Body of pancreas (tissue), 4 donors: ENCODE data around the gene RFESD. TPM values are rescaled to one million over a fixed set of nuclear protein-coding genes. Genes with fewer than 3 reads are reported as not detected.
A peak's percentile ranks its signal among the peaks of the same experiment; 100 is the strongest.

Experiments used
- ATAC-seq: fragments of 150-250 bp; one replicate; pipeline ENCODE4 v1.9.1; 2016
- DNase-seq, 4 donors: peaks; one replicate each; pipeline ENCODE4 v3.0.0-alpha.2; 2019
- H3K27ac ChIP-seq, 4 donors: fragments of 200-600 bp; sonication (generic); 1 replicate in 3 of 4; 2 replicates in 1 of 4; pipeline versions ENCODE4 v1.5.1 to v1.6.1; 2016 to 2019; ENCODE audit warnings: mild to moderate bottlenecking in 1 of 4, mixed read lengths in 1 of 4, moderate library complexity in 1 of 4
- H3K27me3 ChIP-seq, 2 donors: fragments of 200-600 bp; sonication (generic); one replicate each; pipeline ENCODE4 v1.6.0; 2016; ENCODE audit warnings: mild to moderate bottlenecking in 1 of 2
- H3K36me3 ChIP-seq, 2 donors: fragments of 200-600 bp; sonication (generic); replicated peaks in 1 of 2; 2 replicates each; pipeline ENCODE4 v1.5.1; 2016; ENCODE audit warnings: low read depth in 2 of 2; ENCODE audit not compliant: insufficient read depth in 1 of 2
- H3K4me1 ChIP-seq: fragments of 200-600 bp; sonication (generic); one replicate; pipeline ENCODE4 v1.6.0; 2016
- H3K4me3 ChIP-seq, 2 donors: fragments of 200-600 bp; sonication (generic); 1 replicate in 1 of 2; 2 replicates in 1 of 2; pipeline ENCODE4 v1.5.1; 2016 to 2019
- H3K9me3 ChIP-seq, 3 donors: fragments of 200-600 bp; sonication (generic); 1 replicate in 2 of 3; 2 replicates in 1 of 3; pipeline ENCODE4 v1.5.1; 2016
- POLR2A ChIP-seq, 3 donors: fragments of 450-650 bp; IDR thresholded peaks; one replicate each; pipeline ENCODE4 v1.6.1; 2016; ENCODE audit warnings: antibody characterized with exemption in 3 of 3, mild to moderate bottlenecking in 2 of 3
- WGBS, 2 donors: methylation state at CpG; one replicate each; pipeline ENCODE4 v1.1.5; 2017; 5-methylcytosine and 5-hydroxymethylcytosine counted together
- intact Hi-C: fragments of 100-400 bp; cut with DNase I; formaldehyde crosslinking; loops from one replicate; pipeline ENCODE4 v1.15.1; 2023
- total RNA-seq, 2 donors: library from RNA; depleted of rRNA; stranded (reverse); fragments of >200 nt; gene quantifications; one replicate each; pipeline ENCODE4 v1.1.0, GENCODE V29; 2016
- TF ChIP-seq, protein P1 (sequence below), 7 experiments: fragments of 450-650 bp in 4 of 7; fragments of 200-600 bp in 3 of 7; sonication (generic) in 3 of 7; IDR thresholded peaks; one replicate each; pipeline ENCODE4 v1.5.1; 2016 to 2019; ENCODE audit warnings: antibody characterized with exemption in 7 of 7

Gene RFESD
- 1 to 10 TPM in 1 of 2 donors, not detected in 1; 9.3 TPM for total RNA-seq

DNA sequence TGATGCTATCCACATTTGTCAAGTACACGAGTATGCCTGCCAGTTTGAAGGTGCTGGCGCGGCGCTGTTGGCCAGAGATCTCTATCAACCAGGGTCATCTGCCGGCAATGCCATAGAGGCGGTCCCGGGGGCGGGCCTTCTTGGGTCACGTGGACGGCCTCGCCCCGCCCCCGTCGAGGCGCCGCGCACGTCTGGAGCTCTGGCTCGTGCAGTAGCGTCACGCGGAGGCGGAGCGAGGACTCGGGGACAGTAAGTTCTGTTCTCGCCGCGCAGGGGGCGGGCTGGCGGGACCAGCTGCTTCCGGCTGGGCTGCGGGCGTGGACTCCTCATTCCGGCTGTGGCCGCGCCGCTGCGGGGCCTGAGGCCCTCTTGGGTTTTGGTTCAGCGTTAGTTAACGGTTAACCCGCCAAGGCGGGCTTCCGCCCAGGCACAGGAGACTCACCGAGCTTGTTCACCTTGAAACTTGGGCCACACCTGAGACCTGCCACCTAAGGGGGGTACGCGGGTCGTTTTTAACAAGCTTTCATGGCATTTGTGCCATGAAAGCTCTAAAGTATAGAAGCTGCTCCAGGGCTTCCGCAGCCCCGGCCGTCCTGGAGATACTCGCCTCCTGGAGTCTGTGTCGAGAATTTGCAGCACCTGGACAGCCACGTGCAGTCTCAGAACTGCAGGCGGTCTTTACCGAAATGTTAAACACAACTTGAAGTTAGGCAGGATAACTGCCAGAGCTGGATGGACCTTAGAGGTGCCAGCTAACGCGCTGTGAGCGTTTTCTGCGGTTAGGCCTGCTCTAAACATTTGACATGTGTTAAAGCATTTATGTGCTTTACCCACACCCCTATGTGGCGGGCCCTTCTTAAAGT lies at the start of gene RFESD:
Gene RFESD (plus strand): TSS at position 209 of the 863 bp plus-strand sequence. CDS start 5,495 bp downstream, outside the sequence.
- 1 to 2% methylated on average over 7 to 60 of the region's 60 CpGs for WGBS, 2 donors
- Histone ChIP-seq H3K9me3 (no peaks in the 10 kb centered on the region), H3K4me3 (no peak within 1 kb of the TSS), H3K4me1 (peaks cover 75% of the 10 kb centered on the region), H3K27ac (peak within 1 kb of the TSS; percentile 93 to 99 (median 96)), H3K36me3 (no peaks in the 10 kb centered on the region), H3K27me3 (no peaks in the 10 kb centered on the region)
- intact Hi-C loops, result no loop called here
- DNase-seq, result peak; percentile 100
- TF ChIP-seq, protein P1, sequence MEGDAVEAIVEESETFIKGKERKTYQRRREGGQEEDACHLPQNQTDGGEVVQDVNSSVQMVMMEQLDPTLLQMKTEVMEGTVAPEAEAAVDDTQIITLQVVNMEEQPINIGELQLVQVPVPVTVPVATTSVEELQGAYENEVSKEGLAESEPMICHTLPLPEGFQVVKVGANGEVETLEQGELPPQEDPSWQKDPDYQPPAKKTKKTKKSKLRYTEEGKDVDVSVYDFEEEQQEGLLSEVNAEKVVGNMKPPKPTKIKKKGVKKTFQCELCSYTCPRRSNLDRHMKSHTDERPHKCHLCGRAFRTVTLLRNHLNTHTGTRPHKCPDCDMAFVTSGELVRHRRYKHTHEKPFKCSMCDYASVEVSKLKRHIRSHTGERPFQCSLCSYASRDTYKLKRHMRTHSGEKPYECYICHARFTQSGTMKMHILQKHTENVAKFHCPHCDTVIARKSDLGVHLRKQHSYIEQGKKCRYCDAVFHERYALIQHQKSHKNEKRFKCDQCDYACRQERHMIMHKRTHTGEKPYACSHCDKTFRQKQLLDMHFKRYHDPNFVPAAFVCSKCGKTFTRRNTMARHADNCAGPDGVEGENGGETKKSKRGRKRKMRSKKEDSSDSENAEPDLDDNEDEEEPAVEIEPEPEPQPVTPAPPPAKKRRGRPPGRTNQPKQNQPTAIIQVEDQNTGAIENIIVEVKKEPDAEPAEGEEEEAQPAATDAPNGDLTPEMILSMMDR (IDR thresholded peaks at IDR 0.05), result peak in 5 of 7 experiments; percentile 10 to 43 (median 24)
- TF ChIP-seq POLR2A (IDR thresholded peaks at IDR 0.05), result peak; percentile 90 to 98 (median 98)
- ATAC-seq, result peak; percentile 89

DNA sequence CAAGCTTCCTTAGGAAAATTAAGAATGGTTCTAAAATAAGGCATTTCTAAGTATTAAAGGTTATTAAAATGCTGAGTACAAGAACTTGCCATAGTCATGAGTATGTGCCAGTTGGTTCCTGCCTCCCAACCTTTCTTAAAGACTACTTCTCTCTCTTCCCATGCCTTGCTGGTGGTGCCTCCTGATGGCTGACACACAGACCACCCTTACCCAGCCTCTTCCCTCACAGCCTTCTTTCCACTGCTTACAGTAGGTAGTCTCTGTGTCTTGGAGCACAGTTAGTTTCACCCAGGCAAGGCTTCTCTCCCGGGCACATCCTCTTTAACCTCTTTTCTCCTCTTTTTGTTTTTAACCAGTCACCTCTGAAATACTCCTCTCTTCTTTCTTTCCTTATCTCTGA lies 47.3 kb upstream of the RFESD start:
- intact Hi-C loops, result no loop called here
- no peak overlapping the region for H3K4me3 ChIP-seq

DNA sequence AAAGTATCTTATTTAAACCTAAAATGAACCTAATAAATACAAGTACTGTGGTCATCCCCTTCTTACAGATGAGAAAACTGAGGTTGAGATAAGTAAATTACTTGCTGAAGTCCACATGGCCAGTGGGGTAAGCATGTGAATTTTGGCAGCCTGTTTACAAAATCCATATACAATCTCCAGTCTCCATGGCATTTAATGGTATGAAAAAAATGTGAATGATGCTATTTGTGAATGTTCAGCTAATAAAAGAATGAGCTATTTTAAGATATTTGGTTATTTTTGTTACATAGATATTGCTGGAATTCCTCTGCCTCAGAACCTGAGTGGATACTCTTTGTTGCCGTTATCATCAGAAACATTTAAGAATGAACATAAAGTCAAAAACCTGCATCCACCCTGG lies 46.0 kb upstream of the RFESD start:
- WGBS, 2 donors, result 95 to 100% methylated on average over 1 of the region's 1 CpG
- intact Hi-C loops, result no loop called here

More for the DNA sequence above, 47.3 kb upstream of the RFESD start:
- H3K27ac ChIP-seq, result no peak overlapping the region
- DNase-seq (no peak), ATAC-seq (no peak)
- peaks cover 7% of the 10 kb centered on the region for H3K4me1 ChIP-seq
- H3K9me3 ChIP-seq, result no peaks in the 10 kb centered on the region
- no peaks in the 10 kb centered on the region for H3K36me3 ChIP-seq
- H3K27me3 ChIP-seq, result no peaks in the 10 kb centered on the region
- 91 to 95% methylated on average over 1 of the region's 1 CpG for WGBS, 2 donors
- no peak for TF ChIP-seq POLR2A (IDR thresholded peaks at IDR 0.05)
- TF ChIP-seq, protein P1 (IDR thresholded peaks at IDR 0.05), result no peak

DNA sequence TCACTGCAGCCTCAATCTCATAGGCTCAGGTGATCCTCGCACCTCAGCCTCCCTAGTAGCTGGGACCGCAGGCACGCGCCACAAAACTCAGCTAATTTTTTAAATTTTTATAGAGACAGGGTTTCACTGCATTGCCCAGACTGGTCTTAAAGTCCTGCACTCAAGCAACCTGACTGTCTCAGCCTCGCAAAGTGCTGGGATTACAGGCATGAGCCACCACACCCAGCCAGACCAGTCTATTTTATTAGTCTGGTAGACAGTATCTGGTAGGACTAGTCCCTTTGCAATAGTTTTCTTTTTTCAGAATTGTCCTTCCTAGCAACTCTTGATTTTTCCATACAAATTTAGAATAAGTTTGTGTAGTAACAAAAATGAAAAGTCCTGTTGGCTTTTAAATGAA lies 40.8 kb upstream of the RFESD start:
- WGBS, 2 donors, result 90 to 96% methylated on average over 5 of the region's 5 CpGs
- DNase-seq (no peak), ATAC-seq (no peak)
- H3K4me1 ChIP-seq, result peaks cover 13% of the 10 kb centered on the region
- H3K4me3 ChIP-seq, result no peak overlapping the region
- H3K9me3 ChIP-seq, result no peaks in the 10 kb centered on the region
- intact Hi-C loops, result no loop called here
- TF ChIP-seq POLR2A (IDR thresholded peaks at IDR 0.05), result no peak
- TF ChIP-seq, protein P1 (IDR thresholded peaks at IDR 0.05), result no peak
- no peaks in the 10 kb centered on the region for H3K27me3 ChIP-seq
- H3K27ac ChIP-seq, result no peak overlapping the region
- H3K36me3 ChIP-seq, result no peaks in the 10 kb centered on the region

More for the DNA sequence above, 46.0 kb upstream of the RFESD start:
- DNase-seq (no peak), ATAC-seq (no peak)
- H3K27ac ChIP-seq, result no peak overlapping the region
- H3K4me3 ChIP-seq, result no peak overlapping the region
- H3K9me3 ChIP-seq, result no peaks in the 10 kb centered on the region
- H3K4me1 ChIP-seq, result peaks cover 7% of the 10 kb centered on the region
- no peaks in the 10 kb centered on the region for H3K36me3 ChIP-seq
- TF ChIP-seq, protein P1 (IDR thresholded peaks at IDR 0.05), result no peak
- TF ChIP-seq POLR2A (IDR thresholded peaks at IDR 0.05), result no peak
- H3K27me3 ChIP-seq, result no peaks in the 10 kb centered on the region
